GM19328 (cell line): ENCODE results near the gene KIAA0753.

Experiments used
- ATAC-seq: cut with Tn5 transposase; IDR thresholded peaks from one replicate; pipeline ENCODE4 v1.9.1; 2021; ENCODE audit warnings: mild to moderate bottlenecking, moderate library complexity; ENCODE audit not compliant: unreplicated experiment

The KIAA0753 gene

GRCh38 chr17:6643451-6644125, 3.1 kb upstream of the KIAA0753 start:
- no peak for ATAC-seq

- no peak for ATAC-seq
These were observed 2.1 kb upstream of the KIAA0753 start for GRCh38 chr17:6642592-6642991.

GRCh38 chr17:6641247-6641863, 844 bp upstream of the KIAA0753 start:
- ATAC-seq, result no peak

GRCh38 chr17:6639586-6640535, 650 bp downstream of the KIAA0753 start:
- peak; percentile 10 for ATAC-seq

- ATAC-seq, result no peak
These were observed 1.4 kb downstream of the KIAA0753 start for GRCh38 chr17:6639014-6639585.

GRCh38 chr17:6638046-6638908, 2.2 kb downstream of the KIAA0753 start:
- no peak for ATAC-seq

- ATAC-seq, result no peak
These were observed 3.1 kb downstream of the KIAA0753 start for GRCh38 chr17:6637458-6637840.

- no peak for ATAC-seq
These were observed 3.7 kb downstream of the KIAA0753 start for GRCh38 chr17:6636616-6637457.

- ATAC-seq, result no peak
These were observed 4.4 kb downstream of the KIAA0753 start for GRCh38 chr17:6636105-6636504.

GRCh38 chr17:6633263-6633662, 7.2 kb downstream of the KIAA0753 start:
- no peak for ATAC-seq

GRCh38 chr17:6632530-6632929, 8.0 kb downstream of the KIAA0753 start:
- no peak for ATAC-seq

GRCh38 chr17:6630390-6630789, 10.1 kb downstream of the KIAA0753 start:
- ATAC-seq, result no peak

GRCh38 chr17:6627019-6627418, 13.5 kb downstream of the KIAA0753 start:
- ATAC-seq, result no peak

GRCh38 chr17:6626616-6627015, 13.9 kb downstream of the KIAA0753 start:
- no peak for ATAC-seq

- no peak for ATAC-seq
These were observed 16.6 kb downstream of the KIAA0753 start for GRCh38 chr17:6623941-6624340.

- no peak for ATAC-seq
These were observed 29.3 kb downstream of the KIAA0753 start for GRCh38 chr17:6611231-6611630.

GRCh38 chr17:6610011-6610410, 30.5 kb downstream of the KIAA0753 start:
- ATAC-seq, result no peak

- ATAC-seq, result no peak
These were observed 32.2 kb downstream of the KIAA0753 start for GRCh38 chr17:6608321-6608720.

- ATAC-seq, result no peak
These were observed 35.4 kb downstream of the KIAA0753 start for GRCh38 chr17:6605142-6605541.
